IMR-90 (cell line): ENCODE measurements around the gene IZUMO4.

Experiments used
- BHLHE40 ChIP-seq: fragments of 150-350 bp; IDR thresholded peaks from 2 replicates; pipeline ENCODE4 v1.6.1; 2016; ENCODE audit warnings: mild to moderate bottlenecking, low read depth, low read length
- CEBPB ChIP-seq: IDR thresholded peaks from 2 replicates; pipeline ENCODE4 v1.6.1; 2012; ENCODE audit warnings: low read depth, low read length, improper control_type of control experiment
- CHD1 ChIP-seq: IDR thresholded peaks from 2 replicates; pipeline ENCODE4 v1.6.1; 2012; ENCODE audit warnings: low read depth, low read length, improper control_type of control experiment
- CTCF ChIP-seq: conservative IDR thresholded peaks from 2 replicates; pipeline ENCODE4 v1.5.1; 2012; ENCODE audit warnings: mild to moderate bottlenecking, low read depth, low read length, improper control_type of control experiment
- ELK1 ChIP-seq: fragments of 150-350 bp; IDR thresholded peaks from 2 replicates; pipeline ENCODE4 v1.6.1; 2016; ENCODE audit warnings: low read depth, mild to moderate bottlenecking, low read length, moderate library complexity, borderline replicate concordance
- FOS ChIP-seq: fragments of 150-350 bp; IDR thresholded peaks from 2 replicates; pipeline ENCODE4 v1.6.1; 2016; ENCODE audit warnings: low read depth, low read length
- MAFK ChIP-seq: IDR thresholded peaks from 2 replicates; pipeline ENCODE4 v1.6.1; 2012; ENCODE audit warnings: low read depth, low read length, improper control_type of control experiment
- MAZ ChIP-seq: IDR thresholded peaks from 2 replicates; pipeline ENCODE4 v1.6.1; 2012; ENCODE audit warnings: low read depth, mild to moderate bottlenecking, low read length, improper control_type of control experiment, moderate library complexity, borderline replicate concordance
- POLR2A ChIP-seq: IDR thresholded peaks from 2 replicates; pipeline ENCODE4 v1.6.1; 2012; ENCODE audit warnings: mild to moderate bottlenecking, low read depth, low read length
- RAD21 ChIP-seq: IDR thresholded peaks from 2 replicates; pipeline ENCODE4 v1.6.1; 2012; ENCODE audit warnings: low read length, improper control_type of control experiment
- RCOR1 ChIP-seq: IDR thresholded peaks from 2 replicates; pipeline ENCODE4 v1.6.1; 2012; ENCODE audit warnings: mild to moderate bottlenecking, low read length, improper control_type of control experiment; ENCODE audit not compliant: insufficient replicate concordance
- SMC3 ChIP-seq: fragments of 150-350 bp; IDR thresholded peaks from 2 replicates; pipeline ENCODE4 v1.6.1; 2016; ENCODE audit warnings: low read depth, mild to moderate bottlenecking, antibody characterized with exemption, low read length, moderate library complexity
- USF2 ChIP-seq: fragments of 150-350 bp; IDR thresholded peaks from 2 replicates; pipeline ENCODE4 v1.6.1; 2017; ENCODE audit warnings: mild to moderate bottlenecking, antibody characterized with exemption, low read length, low read depth

GRCh38 chr19:2116507-2116906 lies 19.8 kb downstream of the IZUMO4 start:
- no peak for TF ChIP-seq RCOR1
- TF ChIP-seq USF2: no peak
- no peak for TF ChIP-seq MAZ
- no peak for TF ChIP-seq CTCF
- no peak for TF ChIP-seq POLR2A
- TF ChIP-seq FOS: no peak
- no peak for TF ChIP-seq SMC3
- no peak for TF ChIP-seq CEBPB
- TF ChIP-seq ELK1: no peak
- TF ChIP-seq MAFK: no peak
- no peak for TF ChIP-seq CHD1
- TF ChIP-seq BHLHE40: no peak
- no peak for TF ChIP-seq RAD21
